Small intestine (tissue), 7 donors: Measurements from ENCODE around the gene GRB10. TPM values are rescaled to one million over a fixed set of nuclear protein-coding genes. Genes with fewer than 3 reads are reported as not detected.
A peak's percentile ranks its signal among the peaks of the same experiment; 100 is the strongest.

Experiments used
- DNase-seq, 2 donors: peaks; one replicate each; pipeline versions ENCODE4 v3.0.0 to v3.0.0-alpha.2; 2013
- FAIRE-seq: peaks from 2 replicates; lab custom pipeline; 2012; peaks lifted over from hg19 to GRCh38; lab: Jason Lieb, UNC
- H3K27ac ChIP-seq, 3 donors: one replicate each; pipeline ENCODE4 v1.5.1; 2013; ENCODE audit warnings: low read length in 2 of 3, mild to moderate bottlenecking in 2 of 3, control low read depth in 1 of 3, inconsistent platforms in 1 of 3, low read depth in 1 of 3, moderate library complexity in 1 of 3
- H3K27me3 ChIP-seq, 3 donors: one replicate each; pipeline ENCODE4 v1.6.1; 2013; ENCODE audit warnings: low read length in 3 of 3, inconsistent platforms in 1 of 3; ENCODE audit not compliant: control insufficient read depth in 3 of 3, insufficient read depth in 3 of 3
- H3K36me3 ChIP-seq, 3 donors: one replicate each; pipeline ENCODE4 v1.6.1; 2013; ENCODE audit warnings: low read length in 3 of 3, inconsistent platforms in 1 of 3, low read depth in 1 of 3, mild to moderate bottlenecking in 1 of 3, moderate library complexity in 1 of 3; ENCODE audit not compliant: control insufficient read depth in 3 of 3, insufficient read depth in 2 of 3
- H3K4me1 ChIP-seq, 3 donors: one replicate each; pipeline ENCODE4 v1.6.1; 2013; ENCODE audit warnings: low read length in 2 of 3, inconsistent platforms in 1 of 3, low read depth in 1 of 3, mild to moderate bottlenecking in 1 of 3, moderate library complexity in 1 of 3; ENCODE audit not compliant: control insufficient read depth in 3 of 3, insufficient read depth in 2 of 3
- H3K4me3 ChIP-seq, 3 donors: one replicate each; pipeline ENCODE4 v1.5.1; 2013; ENCODE audit warnings: low read length in 3 of 3, control low read depth in 1 of 3, inconsistent platforms in 1 of 3, low read depth in 1 of 3, mild to moderate bottlenecking in 1 of 3, moderate library complexity in 1 of 3
- H3K9me3 ChIP-seq, 2 donors: one replicate each; pipeline ENCODE4 v1.6.1; 2013; ENCODE audit warnings: low read depth in 1 of 2, low read length in 1 of 2; ENCODE audit not compliant: control insufficient read depth in 2 of 2, insufficient read depth in 1 of 2
- WGBS, 3 donors: extraction: QIAGEN DNeasy Blood & Tissue Kit; methylation state at CpG; one replicate each; pipeline ENCODE4 v1.1.7; 2013; 5-methylcytosine and 5-hydroxymethylcytosine counted together
- polyA plus RNA-seq, 4 donors: library from polyadenylated mRNA; stranded (reverse) in 3 of 4; unstranded in 1 of 4; fragments of 200-250 nt in 3 of 4; fragments of 120-200 nt in 1 of 4; gene quantifications; one replicate each; pipeline versions ENCODE4 v1.2.1 to v1.2.3, GENCODE V29; 2013
- donor health status: healthy with polysubstance abuse.
- donor health status: control.
- donor health status: control.
- donor health status: Bipolar disorder and iron deficiency.
- donor health status: healthy.

GRB10 gene
- polyA plus RNA-seq, 4 donors: 14.5 to 33.8 (median 22.1) TPM

DNA sequence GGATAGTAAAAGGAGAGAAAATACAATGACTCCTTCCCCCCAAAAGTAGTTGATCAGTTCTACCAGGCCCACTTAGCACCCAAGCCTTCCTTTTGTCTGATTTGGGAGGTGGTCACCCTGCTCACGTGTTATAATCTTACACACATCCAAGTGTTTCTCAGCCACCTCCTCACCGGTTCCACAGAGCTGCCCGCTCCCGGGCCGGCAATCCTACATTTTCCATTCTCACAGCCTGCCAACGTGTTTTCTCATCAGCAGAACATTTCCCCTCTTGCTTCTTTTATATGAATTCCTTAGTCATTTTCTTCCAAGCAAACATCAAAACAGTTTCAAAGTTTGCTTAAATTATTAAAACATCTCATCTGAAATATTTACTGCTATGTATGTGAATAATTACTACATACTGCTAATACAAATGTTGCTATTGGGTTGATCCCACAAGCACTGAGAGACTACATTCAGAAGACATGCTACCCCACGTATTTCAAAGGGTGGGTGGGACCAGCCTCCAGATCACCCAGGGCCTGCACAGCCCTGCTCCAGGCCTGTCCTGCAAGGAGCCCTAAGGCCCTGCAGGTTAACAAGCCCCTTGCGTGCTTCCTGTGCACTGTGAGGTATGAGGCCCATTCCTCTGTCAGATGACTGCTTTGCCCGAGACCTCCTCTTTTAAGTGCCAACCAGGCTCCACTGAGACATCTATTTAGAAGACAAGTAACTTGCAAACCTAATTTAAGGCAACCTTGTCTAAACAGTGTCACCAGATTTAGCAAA, 75.3 kb downstream of the GRB10 start:
- no peak overlapping the region for H3K4me3 ChIP-seq
- 81 to 91% (median 88%) methylated on average over 9 of the region's 9 CpGs for WGBS, 3 donors
- DNase-seq (no peak), FAIRE-seq (no peak)
- no peaks in the 10 kb centered on the region for H3K27me3 ChIP-seq
- H3K27ac ChIP-seq: no peak overlapping the region
- H3K4me1 ChIP-seq: peaks cover 0 to 2% (median 0%) of the 10 kb centered on the region in 3 donors
- peaks cover 0 to 12% (median 0%) of the 10 kb centered on the region in 3 donors for H3K36me3 ChIP-seq
- H3K9me3 ChIP-seq: no peaks in the 10 kb centered on the region

DNA sequence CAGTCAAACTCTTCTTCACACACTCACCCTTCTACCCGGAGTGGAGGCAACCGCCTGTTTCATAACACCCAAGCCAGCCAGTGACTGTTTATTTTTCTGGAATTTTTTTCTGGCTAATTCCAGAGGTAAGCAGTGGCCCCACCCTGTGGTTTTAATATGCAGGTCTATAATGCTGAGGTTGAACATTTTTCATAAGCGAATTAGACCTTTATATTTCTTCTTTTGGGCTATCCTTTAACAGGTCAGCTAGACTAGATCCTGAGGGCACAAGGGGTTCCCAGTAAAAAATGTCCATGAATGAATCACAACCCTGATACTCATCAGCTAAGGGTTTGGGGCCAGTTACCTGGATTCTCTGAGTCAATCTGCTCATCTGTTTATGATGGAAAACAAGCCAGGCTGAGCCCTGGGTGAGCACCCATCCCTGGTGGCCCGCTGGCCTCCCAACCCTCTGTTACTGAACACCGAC, 76.2 kb downstream of the GRB10 start:
- 83 to 90% (median 88%) methylated on average over 5 of the region's 5 CpGs for WGBS, 3 donors
- H3K4me1 ChIP-seq: no peaks in the 10 kb centered on the region

DNA sequence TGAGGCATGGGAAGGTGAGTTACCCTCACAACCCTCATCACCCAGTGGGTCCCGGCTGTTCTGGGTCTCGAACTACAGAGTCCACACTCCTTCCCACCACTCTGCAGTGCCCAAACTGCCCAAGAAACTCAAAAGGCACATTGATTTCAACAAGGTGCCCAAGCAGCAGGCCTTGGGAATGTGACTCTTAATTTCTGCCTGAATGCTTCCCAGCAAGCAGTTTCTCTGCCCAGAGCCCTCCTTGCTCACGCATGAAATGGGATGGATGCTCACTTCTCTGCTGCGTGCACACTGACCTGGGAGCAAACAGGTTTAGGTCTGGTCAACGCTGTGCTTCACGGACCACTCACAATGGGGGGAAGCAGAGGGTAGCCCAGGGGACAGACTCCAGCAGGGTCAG, 77.9 kb downstream of the GRB10 start:
- no peaks in the 10 kb centered on the region for H3K27me3 ChIP-seq
- 94 to 95% (median 95%) methylated on average over 6 of the region's 6 CpGs for WGBS, 3 donors
- H3K36me3 ChIP-seq: peaks cover 0 to 11% (median 0%) of the 10 kb centered on the region in 3 donors
- FAIRE-seq: no peak
- H3K4me3 ChIP-seq: no peak overlapping the region
- H3K4me1 ChIP-seq: no peaks in the 10 kb centered on the region
- H3K9me3 ChIP-seq: no peaks in the 10 kb centered on the region
- no peak for DNase-seq
- H3K27ac ChIP-seq: no peak overlapping the region

More for the DNA sequence above, 76.2 kb downstream of the GRB10 start:
- no peaks in the 10 kb centered on the region for H3K27me3 ChIP-seq
- H3K4me3 ChIP-seq: no peak overlapping the region
- no peak overlapping the region for H3K27ac ChIP-seq
- FAIRE-seq (no peak), DNase-seq (no peak)
- H3K9me3 ChIP-seq: no peaks in the 10 kb centered on the region
- peaks cover 0 to 15% (median 0%) of the 10 kb centered on the region in 3 donors for H3K36me3 ChIP-seq

DNA sequence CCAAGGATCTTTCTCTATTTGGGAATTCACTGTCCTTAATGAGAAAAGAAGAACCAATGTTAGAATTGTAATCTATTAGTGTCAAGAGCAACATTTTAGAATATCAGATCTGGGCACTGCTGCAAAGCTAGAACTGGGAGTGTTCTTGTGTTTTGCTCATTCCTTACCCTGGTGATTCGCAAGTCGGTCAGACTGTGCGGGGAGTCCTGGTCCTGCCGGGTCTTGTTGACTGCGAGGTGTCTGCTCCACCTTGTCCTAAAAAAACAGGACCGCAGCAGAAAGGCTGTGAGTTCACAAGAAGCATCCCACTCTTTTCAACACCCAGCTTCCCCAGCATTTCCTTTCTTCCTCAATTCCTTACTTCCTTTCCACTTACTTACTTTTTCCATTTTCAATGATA, 79.0 kb downstream of the GRB10 start:
- no peak overlapping the region for H3K27ac ChIP-seq
- peaks cover 0 to 6% (median 0%) of the 10 kb centered on the region in 3 donors for H3K36me3 ChIP-seq
- DNase-seq (no peak), FAIRE-seq (no peak)
- no peaks in the 10 kb centered on the region for H3K27me3 ChIP-seq
- no peaks in the 10 kb centered on the region for H3K9me3 ChIP-seq
- H3K4me1 ChIP-seq: no peaks in the 10 kb centered on the region
- WGBS, 3 donors: 95 to 96% (median 96%) methylated on average over 6 of the region's 6 CpGs
- H3K4me3 ChIP-seq: no peak overlapping the region

DNA sequence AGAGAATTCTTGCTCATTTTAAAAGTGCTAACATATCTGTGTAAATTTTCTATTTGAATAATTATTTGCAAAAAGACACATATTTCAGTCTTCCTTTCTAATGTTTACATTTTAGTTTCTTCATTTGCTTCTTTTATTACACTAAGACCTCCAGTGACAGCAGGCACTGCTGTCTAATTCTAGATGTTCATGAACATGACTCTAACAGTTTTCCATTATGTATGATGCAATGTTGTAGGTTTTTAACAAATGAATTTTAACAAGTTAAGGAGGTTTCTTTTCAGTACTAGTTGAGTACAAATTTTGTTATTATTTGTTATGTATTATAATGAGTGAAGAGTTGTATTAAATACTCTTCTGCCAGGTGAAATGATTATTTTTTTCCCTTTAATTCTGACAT, 83.6 kb downstream of the GRB10 start:
- H3K9me3 ChIP-seq: no peaks in the 10 kb centered on the region
- H3K4me1 ChIP-seq: peaks cover 5 to 6% (median 5%) of the 10 kb centered on the region in 3 donors
- DNase-seq: no peak
- no peak overlapping the region for H3K4me3 ChIP-seq
- H3K27me3 ChIP-seq: no peaks in the 10 kb centered on the region
- peaks cover 0 to 6% (median 0%) of the 10 kb centered on the region in 3 donors for H3K36me3 ChIP-seq
- no peak overlapping the region for H3K27ac ChIP-seq
- FAIRE-seq: no peak

DNA sequence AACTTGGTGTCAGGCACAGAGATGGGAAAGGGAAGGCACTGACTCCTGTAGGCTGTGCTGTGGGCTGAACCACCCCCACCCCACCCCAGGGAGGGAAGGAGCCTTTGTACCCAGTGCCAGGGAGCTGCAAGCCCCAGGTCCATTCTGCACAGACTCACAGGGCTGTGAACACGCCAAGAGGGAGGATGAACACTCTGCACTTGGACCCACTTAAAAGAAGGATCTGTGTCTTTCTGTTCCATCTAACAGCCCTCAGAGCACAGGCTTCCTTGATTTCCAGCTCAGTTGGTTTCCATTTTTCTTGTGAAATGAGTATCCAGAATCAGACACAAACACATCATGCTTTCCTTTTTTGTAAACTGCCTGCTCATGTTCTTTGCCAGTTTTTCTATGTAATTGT, 84.9 kb downstream of the GRB10 start:
- Histone ChIP-seq H3K4me1 (peaks cover 5 to 6% (median 5%) of the 10 kb centered on the region in 3 donors), H3K36me3 (peaks cover 0 to 6% (median 0%) of the 10 kb centered on the region in 3 donors), H3K27ac (peak overlapping the region in 1 of 3 donors; percentile 50), H3K9me3 (no peaks in the 10 kb centered on the region), H3K27me3 (no peaks in the 10 kb centered on the region), H3K4me3 (no peak overlapping the region)
- DNase-seq: peak; percentile 38 to 70
- 11 to 33% (median 13%) methylated on average over 1 of the region's 1 CpG for WGBS, 3 donors
- FAIRE-seq: no peak

DNA sequence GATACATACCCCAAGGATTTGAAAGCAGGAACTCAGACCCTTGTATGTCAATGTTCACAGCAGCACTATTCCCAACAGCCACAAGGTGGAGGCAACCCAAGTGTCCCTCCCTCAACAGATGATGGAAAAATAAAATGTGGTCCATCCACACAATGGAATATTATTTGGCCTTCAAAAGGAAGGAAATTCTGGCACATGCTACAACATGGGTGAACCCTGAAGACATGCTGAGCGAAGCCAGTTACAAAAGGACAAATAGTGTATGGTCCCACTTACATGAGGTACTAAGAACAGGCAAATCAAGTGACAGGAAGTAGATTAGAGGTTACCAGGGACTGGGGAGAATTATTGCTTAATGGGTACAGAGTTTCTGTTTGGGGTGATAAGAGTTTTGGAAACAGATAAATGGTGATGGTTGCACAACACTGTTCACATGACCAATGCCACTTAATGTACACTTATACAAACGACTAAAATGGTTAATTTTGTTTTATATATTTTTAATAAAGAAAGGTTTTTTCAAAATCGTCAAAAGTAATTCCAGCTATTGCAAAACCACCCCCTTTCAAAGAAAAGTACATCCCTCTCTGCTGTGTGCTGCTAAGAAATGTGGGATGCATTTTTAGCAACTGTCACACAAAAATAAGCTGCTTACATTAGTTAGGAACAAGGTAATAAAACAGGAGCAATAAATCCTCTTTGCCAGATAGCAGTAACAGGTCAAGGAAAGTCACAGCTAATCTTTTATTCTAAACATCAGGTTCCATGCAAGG, 85.7 kb downstream of the GRB10 start:
- FAIRE-seq: no peak
- WGBS, 3 donors: 32 to 50% (median 46%) methylated on average over 3 of the region's 3 CpGs
- no peak overlapping the region for H3K4me3 ChIP-seq
- peaks cover 5 to 6% (median 5%) of the 10 kb centered on the region in 3 donors for H3K4me1 ChIP-seq
- peak; percentile 32 to 51 for DNase-seq
- no peaks in the 10 kb centered on the region for H3K9me3 ChIP-seq
- H3K27me3 ChIP-seq: no peaks in the 10 kb centered on the region
- H3K36me3 ChIP-seq: peaks cover 0 to 3% (median 0%) of the 10 kb centered on the region in 3 donors
- no peak overlapping the region for H3K27ac ChIP-seq

DNA sequence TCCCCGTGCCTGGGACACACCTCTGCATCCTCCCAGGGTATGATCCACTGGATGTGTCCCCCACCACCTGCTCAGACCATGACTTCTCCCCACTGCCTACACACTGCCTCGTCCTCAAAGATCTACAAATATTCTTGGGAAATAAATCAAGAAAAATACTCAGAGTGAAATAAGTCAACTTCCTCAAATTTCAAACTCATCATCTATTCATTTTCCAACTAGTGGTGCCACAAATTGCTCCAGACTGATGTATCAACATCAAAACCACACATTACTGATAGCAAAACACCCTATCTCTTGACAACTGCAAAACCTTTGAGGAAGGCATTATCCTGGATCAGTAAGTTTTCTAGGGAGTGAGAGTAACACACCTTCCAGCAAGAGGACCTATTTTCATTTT, 87.7 kb downstream of the GRB10 start:
- 66 to 88% (median 77%) methylated on average over 2 of the region's 2 CpGs for WGBS, 3 donors
- no peaks in the 10 kb centered on the region for H3K9me3 ChIP-seq
- H3K4me3 ChIP-seq: no peak overlapping the region
- H3K27ac ChIP-seq: no peak overlapping the region
- no peak for DNase-seq
- H3K4me1 ChIP-seq: peaks cover 5 to 6% (median 5%) of the 10 kb centered on the region in 3 donors
- H3K27me3 ChIP-seq: no peaks in the 10 kb centered on the region
- FAIRE-seq: no peak
- no peaks in the 10 kb centered on the region for H3K36me3 ChIP-seq
